Stomach (tissue), 4 donors: Measurements from ENCODE around the gene INHA.

ENCODE experiments used
- POLR2A ChIP-seq, 4 donors: fragments of 450-650 bp; IDR thresholded peaks; one replicate each; pipeline ENCODE4 v1.6.1; 2016; ENCODE audit warnings: antibody characterized with exemption in 4 of 4, control low read depth in 2 of 4, mild to moderate bottlenecking in 1 of 4, moderate library complexity in 1 of 4
- POLR2AphosphoS5 ChIP-seq, 3 donors: sonication (generic); formaldehyde crosslinking; IDR thresholded peaks; one replicate each; pipeline ENCODE4 v1.6.1; 2016; ENCODE audit warnings: antibody characterized with exemption in 3 of 3
- TF ChIP-seq, protein P1 (sequence below), 7 experiments: fragments of 450-650 bp in 4 of 7; fragments of 200-600 bp in 3 of 7; sonication (generic) in 3 of 7; IDR thresholded peaks; one replicate each; pipeline ENCODE4 v1.5.1; 2016 to 2019; ENCODE audit warnings: antibody characterized with exemption in 7 of 7, control low read depth in 2 of 7, mild to moderate bottlenecking in 1 of 7

DNA sequence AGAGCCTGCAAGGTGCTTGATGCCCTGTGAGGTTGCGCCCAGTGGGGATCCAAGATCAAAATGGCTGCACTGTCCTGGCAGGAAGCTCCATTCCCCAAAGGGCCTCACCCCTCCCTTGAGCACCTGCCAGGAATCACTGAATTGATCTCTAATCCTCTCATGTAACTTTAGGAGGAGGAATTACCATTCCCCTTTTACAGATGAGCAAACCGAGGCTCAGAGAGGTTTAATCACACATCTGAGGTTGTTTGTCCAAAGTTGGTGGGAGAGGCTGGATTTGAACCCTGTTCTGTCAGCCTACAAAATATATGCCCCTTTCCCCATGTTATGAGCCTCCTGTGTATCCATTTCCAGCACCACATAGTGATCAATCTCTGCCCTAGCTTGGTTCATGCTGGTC lies 47.3 kb upstream of the INHA start:
- TF ChIP-seq, protein P1, sequence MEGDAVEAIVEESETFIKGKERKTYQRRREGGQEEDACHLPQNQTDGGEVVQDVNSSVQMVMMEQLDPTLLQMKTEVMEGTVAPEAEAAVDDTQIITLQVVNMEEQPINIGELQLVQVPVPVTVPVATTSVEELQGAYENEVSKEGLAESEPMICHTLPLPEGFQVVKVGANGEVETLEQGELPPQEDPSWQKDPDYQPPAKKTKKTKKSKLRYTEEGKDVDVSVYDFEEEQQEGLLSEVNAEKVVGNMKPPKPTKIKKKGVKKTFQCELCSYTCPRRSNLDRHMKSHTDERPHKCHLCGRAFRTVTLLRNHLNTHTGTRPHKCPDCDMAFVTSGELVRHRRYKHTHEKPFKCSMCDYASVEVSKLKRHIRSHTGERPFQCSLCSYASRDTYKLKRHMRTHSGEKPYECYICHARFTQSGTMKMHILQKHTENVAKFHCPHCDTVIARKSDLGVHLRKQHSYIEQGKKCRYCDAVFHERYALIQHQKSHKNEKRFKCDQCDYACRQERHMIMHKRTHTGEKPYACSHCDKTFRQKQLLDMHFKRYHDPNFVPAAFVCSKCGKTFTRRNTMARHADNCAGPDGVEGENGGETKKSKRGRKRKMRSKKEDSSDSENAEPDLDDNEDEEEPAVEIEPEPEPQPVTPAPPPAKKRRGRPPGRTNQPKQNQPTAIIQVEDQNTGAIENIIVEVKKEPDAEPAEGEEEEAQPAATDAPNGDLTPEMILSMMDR (IDR thresholded peaks at IDR 0.05): no peak
- no peak for TF ChIP-seq POLR2A (IDR thresholded peaks at IDR 0.05)
- no peak for TF ChIP-seq POLR2AphosphoS5 (IDR thresholded peaks at IDR 0.05)
